HG03469 (cell line): Measurements from ENCODE around the gene RIPK1.
A peak's percentile ranks its signal among the peaks of the same experiment; 100 is the strongest.
"Not testable (repeated sequence)": the region's sequence is repeated elsewhere in the genome, so short reads cannot be mapped to it uniquely, and the experiment has no call there.

Experiments used
- ATAC-seq: cut with Tn5 transposase; IDR thresholded peaks from one replicate; pipeline ENCODE4 v1.9.1; 2021; ENCODE audit warnings: mild to moderate bottlenecking, moderate library complexity, moderate number of reproducible peaks; ENCODE audit not compliant: unreplicated experiment

RIPK1 gene

GRCh38 chr6:3045369-3045768 lies 22.9 kb upstream of the RIPK1 start:
- ATAC-seq: no peak

DNA sequence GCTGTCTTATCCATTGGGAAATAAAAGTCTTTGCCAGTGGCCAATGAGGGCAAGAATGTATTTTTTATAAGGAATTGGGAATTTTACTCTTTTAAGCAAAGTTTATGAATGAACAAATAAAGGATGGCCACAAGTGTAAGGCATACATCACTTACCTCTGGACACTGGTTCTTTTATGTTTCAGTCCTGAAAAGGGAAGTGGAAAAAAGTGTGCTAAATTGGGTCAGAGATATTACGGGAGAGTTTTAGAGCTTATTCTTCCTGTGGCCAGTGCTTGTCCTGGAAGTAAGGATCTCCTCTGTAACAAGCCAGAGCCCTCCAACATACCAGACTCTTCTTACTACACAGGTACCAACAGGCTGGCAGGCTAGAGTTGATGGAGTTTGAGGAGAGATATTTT lies 22.5 kb upstream of the RIPK1 start:
- ATAC-seq: no peak

- ATAC-seq: no peak
These were observed 22.0 kb upstream of the RIPK1 start for GRCh38 chr6:3046295-3046694.

DNA sequence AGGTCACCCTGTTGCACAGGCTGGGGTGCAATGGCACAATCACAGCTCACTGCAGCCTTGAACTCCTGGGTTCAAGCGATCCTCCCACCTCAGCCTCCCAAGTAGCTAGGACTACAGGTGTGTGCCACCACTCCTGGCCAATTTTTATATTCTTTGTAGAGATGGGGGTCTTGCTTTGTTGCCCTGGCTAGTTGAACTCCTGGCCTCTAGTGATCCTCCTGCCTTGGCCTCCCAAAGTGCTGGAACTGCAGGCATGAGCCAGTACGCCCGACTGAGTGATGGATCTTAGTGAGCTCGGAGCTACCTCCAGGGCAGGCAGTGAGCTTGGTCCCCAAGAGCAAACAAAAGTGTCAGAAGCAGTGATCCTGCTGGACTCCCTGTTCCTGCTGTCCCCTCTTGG lies 20.3 kb upstream of the RIPK1 start:
- not testable (repeated sequence) for ATAC-seq

- no peak for ATAC-seq
These were observed 15.6 kb upstream of the RIPK1 start for GRCh38 chr6:3052481-3053230.

DNA sequence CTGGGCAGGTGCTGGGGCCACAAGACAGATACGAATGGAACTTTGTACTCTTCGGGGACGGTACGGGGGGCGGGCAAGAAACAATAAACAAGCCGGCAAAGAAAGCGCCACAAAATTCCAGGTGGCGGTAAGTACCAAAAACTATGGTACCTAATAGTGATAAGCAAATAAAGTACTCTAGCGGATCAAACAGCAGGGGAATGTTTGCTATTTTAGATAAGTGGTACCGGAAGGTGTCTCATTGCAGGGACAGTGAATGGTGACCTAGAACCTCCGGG lies 15.1 kb upstream of the RIPK1 start:
- no peak for ATAC-seq

GRCh38 chr6:3054229-3055157 lies 13.8 kb upstream of the RIPK1 start:
- ATAC-seq: not testable (repeated sequence)

DNA sequence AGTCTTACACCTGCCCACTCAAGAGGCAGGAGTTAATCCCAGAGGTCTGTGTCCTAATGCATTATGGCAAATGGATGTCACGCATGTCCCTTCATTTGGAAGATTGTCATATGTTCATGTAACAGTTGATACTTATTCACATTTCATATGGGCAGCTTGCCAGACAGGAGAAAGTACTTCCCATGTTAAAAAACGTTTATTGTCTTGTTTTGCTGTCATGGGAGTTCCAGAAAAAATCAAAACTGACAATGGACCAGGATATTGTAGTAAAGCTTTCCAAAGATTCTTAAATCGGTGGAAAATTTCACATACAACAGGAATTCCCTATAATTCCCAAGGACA lies 13.2 kb upstream of the RIPK1 start:
- ATAC-seq: not testable (repeated sequence)

DNA sequence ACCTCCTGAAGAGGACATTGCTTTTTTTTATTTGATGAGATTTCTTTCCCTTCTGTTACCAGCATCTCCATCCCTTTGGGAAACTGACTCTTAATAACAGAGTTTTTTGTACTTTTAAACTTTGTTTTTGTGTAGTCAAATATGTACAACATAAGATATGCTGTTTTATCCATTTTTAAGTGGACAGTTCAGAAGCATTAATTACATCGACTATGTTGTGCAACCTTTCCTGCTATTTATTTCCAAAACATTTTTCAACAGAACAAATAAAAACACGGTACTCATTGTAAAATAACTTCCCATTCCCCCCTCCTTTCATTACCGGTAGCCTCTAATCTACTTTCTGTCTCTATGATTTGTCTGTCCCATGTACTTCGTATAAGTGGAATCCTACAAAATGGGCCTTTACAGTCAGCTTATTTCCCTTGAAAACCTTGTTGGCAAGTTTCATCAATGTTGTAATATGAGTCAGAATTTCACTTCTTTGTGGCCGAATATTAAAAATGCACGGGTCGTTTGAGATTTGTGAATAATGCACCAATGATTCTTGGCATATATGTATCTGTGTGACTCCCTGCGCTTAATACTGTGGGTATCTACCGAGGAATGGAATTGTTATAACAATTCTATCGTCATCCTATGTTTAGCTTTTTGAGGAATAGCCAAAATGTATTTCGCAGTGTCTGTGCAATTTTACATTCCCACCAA lies 11.1 kb upstream of the RIPK1 start:
- no peak for ATAC-seq

GRCh38 chr6:3058957-3059356 lies 9.3 kb upstream of the RIPK1 start:
- ATAC-seq: no peak

DNA sequence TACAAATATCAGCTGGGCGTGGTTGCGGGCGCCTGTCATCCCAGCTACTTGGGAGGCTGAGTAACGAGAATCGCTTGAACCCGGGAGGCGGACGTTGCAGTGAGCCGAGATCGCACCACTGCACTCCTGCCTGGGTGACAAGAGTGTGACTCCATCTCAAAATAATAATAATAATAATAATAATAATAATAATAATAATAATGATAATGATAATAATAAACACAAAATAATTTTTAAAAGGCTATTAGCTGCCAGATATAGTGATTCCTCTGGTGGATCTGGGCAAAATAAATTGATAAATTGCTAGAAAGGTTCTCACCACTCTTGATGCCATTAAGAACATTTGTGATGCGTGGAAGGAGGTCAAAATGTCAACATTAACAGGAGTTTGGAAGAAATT lies 8.2 kb upstream of the RIPK1 start:
- ATAC-seq: not testable (repeated sequence)

GRCh38 chr6:3061501-3061941 lies 6.8 kb upstream of the RIPK1 start:
- no peak for ATAC-seq

DNA sequence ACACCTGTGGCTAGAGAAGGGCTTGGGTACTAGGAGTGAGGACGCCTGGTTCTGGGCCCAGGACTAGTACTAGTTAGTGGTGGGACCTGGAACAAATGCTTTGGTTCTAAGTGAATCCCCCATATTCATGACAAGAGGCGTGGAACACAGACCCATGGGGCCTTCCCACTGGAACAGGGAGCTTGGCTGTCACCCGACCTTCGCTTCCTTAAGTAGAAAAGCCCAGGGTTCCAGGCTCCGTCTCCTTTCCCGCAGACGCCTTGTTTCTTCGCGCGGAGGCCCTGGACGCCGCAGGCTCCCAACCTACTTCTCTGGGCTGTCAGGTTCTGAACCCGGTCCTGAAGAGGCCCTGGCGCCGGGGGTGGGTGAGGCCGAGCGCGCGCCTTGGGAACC lies 5.0 kb upstream of the RIPK1 start:
- ATAC-seq: not testable (repeated sequence)

DNA sequence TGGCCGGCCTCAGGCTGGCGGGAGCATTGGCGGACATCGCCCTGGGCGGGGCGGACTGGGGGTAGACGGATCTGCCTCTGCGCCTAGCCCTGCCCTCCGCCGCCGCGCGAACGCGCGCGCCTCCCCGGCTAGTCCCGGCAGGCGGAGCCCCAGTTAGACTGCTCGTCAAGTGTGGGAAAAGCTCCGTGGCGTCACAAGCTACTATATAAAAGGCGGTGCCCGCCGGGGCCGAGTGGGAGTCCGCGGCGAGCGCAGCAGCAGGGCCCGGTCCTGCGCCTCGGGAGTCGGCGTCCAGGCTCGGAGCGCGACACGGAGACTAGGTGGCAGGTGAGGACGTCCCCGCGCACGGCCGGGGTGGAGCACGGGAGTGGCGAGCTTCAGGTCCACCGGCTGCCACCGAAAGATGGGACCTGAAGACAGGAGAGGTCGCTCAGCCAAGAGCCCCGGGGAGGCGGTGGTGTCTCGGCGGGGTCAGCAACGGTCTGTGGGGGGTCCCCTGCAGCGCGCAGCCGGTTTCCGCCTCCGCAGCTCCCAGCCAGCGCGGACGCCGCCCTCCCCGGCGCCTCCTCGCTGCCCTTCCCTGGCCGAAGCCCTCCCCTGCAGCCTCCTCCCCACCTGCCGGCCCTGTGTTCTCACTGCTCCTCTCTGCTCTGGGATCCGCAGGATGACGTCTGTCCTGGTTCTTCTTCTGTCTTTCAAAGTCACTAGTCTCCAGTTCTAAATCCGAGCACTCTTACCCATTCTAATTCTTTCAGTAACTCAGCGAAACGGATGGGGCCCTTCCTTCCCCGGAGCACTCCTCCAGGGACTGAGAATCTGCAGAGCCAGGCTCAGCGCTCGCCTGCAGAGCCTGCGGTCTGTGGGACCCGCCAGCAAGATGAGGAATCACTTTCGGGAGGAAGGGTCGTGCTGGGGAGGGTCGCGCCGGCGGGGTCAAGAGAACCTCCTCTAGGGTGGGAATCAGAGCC lies 4.3 kb upstream of the RIPK1 start:
- ATAC-seq: peak; percentile 46

DNA sequence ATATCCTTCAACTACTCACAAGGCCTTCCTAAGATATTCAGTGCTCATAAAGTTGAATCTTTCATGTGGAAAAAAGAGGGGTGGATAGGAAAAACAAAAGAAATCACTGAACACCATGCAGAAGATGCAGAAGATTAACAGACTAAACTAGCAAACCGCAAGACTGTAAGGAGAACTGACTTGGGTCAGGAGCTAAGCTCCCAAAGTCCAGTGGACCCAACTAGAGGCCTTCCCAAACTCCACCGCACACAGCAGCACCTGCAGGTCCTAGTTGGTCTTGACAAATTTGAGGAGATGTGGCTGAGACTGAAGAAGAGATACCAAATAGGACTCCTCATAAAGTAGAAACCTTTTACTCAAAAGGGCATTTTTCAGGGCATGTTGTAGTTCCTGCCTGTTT lies 3.3 kb downstream of the RIPK1 start:
- ATAC-seq: no peak

DNA sequence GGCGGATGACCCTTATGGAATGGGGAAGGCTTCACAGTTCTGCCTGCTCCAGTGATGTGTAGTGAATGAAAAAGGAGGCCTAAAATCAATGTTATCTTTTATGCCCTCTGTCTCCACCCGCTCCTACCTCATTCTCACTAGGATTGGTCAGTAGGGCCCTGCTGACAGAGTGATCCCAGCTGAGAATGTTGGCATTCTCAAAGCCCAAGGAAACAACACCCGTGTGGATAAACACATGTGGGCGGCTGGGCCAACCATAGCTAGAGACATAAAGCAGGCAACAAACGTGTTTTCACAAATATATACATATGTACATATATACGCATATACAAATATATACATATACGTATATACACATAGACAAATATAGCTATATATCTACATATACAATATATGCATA lies 4.5 kb downstream of the RIPK1 start:
- no peak for ATAC-seq

DNA sequence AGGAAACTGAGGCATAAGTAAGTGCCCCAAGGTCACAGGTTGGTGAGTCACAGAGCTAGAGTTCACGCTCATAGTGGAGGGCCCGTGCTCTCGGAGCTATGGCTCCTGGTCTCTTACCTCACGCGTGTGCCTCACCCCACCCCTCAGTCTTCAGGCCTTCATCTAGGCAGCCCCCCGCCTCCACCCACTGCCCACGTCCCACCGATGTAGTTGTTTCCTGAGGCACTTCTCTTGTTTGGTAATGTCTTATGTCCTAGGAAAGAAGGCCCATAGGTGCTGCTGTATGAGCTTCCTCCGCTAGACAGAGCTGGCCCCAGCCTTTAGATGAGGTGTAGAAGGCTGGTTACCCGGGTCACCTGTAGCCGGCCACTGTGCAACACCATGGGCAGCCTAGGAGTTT lies 5.1 kb downstream of the RIPK1 start:
- ATAC-seq: no peak

- no peak for ATAC-seq
These were observed 7.4 kb downstream of the RIPK1 start for GRCh38 chr6:3075772-3076113.

GRCh38 chr6:3076320-3076719 lies 8.0 kb downstream of the RIPK1 start:
- no peak for ATAC-seq

- no peak for ATAC-seq
These were observed 9.1 kb downstream of the RIPK1 start for GRCh38 chr6:3077430-3077829.

DNA sequence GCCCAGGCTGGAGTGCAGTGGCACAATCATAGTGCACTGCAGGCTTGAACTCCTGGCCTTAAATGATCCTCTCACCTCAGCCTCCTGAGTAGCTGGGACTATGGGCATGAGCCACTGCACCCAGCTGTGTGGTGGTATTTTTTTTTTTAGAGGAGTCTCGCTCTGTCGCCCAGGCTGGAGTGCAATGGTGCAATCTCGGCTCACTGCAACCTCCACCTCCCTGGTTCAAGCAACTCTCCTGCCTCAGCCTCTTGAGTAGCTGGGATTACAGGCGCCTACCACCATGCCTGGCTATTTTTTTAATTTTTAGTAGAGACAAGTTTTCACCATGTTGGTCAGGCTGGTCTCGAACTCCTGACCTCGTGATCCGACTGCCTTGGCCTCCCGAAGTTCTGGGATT lies 10.7 kb downstream of the RIPK1 start:
- not testable (repeated sequence) for ATAC-seq
